GM19035 (cell line): ENCODE data around the gene DCC.

Source experiments
- ATAC-seq: cut with Tn5 transposase; IDR thresholded peaks from one replicate; pipeline ENCODE4 v1.9.1; 2021; ENCODE audit not compliant: unreplicated experiment

DCC gene

DNA sequence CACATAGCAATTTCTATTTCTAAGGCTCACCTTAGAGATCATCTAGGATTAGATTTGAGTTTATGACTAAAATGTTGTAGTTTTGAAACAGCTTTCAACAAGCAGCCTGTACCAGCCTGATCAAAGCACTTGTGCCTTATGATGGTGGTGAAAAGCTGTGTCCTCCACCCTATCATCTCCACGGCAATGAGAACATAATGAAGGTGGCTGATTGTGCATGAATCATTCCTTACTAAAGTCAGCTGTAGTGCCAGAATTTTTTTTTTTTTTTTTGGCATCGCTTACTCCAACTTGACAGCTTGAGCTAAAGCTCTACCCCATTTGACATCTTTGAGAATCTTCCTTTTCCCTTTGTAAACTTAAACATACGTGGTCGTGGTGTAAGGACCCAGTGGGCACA is 86.0 kb downstream of the DCC start:
- no peak for ATAC-seq

DNA sequence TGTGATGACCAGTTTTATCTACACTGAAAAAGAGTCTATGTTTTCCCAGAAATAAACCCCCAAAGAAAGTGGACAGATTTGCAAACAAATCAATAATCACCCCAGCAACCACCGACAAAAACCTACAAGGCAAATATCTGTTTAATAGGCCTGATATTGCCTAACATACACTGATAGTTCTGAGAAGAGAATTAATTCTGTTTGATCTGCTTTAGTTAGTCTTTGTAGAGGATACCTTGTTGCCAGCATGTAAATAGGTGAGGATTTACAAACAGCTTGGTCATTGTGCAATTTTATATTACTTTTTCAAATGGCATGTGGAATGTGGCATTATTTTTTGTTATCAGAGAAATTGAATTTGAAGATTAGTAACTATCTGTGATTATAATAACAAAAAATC is 86.5 kb downstream of the DCC start:
- ATAC-seq, result no peak

DNA sequence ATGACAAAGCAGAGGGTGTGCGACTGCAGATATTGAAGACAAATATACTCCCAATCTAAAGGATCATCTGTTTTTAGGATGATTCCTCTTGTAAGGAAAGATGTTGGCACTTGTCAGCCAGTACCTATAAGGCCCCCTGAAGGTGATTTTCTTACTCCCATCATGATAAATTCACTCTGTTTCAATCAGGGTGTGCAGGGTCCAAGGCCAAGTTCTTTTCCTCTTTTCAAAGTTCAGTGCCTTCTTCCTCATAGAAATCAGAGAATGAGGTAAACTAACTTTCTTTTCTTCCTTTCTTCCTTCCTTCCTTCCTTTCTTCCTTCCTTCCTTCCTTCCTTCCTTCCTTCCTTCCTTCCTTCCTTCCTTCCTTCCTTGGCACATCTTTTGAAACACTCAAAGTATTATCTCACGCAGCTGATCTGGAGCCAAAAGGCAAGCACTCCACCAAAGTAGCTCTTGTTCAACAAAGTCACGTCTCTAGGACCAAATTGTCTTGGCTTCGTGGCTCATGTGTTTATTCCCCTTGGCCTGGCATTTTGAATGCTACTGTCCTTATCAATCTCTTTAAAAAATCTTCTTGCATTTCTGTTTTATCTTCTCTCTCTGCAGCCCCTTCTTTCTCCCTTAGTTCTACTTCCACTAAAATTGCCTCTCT is 87.7 kb downstream of the DCC start:
- ATAC-seq, result no peak

DNA sequence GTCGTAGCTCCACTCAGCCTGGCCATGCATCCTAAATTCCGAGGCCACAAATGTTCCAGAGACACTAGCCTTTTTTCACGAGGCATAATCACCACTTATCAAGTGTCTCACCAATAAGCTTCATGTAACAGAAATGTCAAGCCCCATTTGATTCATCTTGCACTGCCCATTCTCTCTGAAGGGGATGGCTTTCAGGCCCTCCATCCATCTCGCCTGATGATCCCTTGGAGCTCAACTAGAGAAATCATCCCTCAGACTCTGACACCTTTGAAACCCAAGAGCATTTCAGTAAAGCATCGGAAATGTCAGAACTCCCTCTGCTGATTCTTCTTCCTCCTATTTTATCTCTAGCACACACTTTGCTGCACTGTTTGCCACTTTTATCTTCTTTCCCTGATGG is 91.7 kb downstream of the DCC start:
- no peak for ATAC-seq

DNA sequence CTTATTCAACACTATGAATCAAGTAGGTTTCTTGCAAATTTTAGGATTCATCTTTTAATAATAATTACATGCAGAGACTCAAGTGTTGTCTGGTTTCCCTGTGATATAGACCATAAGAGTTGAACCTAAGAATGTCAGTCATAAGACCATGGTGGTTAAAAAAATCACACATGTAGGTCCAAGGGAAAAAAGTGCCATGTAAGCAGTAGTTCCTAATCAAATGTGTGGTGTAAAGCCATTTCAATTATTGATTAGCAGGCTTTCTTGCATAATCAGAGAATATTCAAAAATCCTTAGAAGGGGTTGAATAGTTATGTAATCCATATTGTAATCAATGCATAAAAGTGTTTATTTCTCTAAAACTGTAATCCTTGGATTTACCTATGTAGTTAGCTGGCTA is 93.8 kb downstream of the DCC start:
- ATAC-seq, result no peak

DNA sequence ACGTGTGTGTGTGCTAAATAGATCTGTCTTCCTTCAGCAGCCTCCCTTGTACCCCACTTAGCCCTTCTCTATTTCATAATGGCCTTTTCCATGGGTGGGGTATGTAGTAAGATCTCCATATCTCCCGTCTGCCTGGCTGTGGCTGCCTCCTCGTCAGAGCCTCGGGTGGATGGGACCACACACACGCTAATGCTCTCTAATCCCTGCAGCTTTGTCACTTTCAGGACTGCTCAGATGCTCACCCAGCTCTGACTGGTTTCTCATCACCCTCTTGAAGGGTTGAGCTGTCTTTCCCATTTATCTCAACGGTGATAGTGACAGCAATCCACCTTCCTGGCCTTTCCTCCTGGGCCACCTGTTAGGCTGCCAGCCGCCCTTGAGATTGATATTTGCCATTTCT is 95.3 kb downstream of the DCC start:
- no peak for ATAC-seq

DNA sequence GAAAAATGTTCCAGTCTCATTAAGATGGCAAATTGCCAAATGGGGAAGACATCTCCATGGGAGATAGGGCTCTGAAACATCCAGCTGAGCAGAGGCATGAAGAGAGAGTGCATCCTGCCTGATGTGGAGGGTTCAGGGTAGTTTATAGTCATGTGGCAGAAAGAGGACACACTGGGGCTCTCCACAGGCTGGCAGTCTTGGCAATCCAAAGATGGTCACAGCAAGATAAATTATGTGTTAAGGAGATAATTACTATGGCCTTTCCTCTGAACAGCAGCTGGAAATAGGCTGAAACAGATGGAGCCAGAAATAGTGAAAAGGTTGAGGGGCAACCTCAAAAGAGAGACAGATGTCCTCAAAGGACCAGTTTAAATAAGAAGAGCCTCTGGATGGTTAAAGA is 97.2 kb downstream of the DCC start:
- ATAC-seq, result no peak

DNA sequence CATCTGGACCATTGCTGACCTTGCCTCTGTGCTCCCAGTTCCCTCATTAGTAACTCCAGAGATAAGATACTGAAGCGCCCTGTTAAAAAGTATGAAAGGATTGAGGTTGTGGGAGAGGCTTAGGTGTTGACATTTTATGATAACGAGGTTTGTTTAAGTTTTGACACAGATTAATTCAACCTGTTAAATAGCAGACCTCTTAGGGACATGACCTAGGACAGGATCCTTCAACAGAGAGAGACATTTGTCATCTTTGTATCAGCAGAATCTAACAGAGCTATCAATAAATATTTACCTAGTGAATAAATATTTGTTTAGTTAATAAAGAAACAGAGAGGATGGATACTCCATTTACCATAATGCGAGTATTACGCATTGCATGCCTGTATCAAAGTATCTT is 99.5 kb downstream of the DCC start:
- ATAC-seq, result no peak

DNA sequence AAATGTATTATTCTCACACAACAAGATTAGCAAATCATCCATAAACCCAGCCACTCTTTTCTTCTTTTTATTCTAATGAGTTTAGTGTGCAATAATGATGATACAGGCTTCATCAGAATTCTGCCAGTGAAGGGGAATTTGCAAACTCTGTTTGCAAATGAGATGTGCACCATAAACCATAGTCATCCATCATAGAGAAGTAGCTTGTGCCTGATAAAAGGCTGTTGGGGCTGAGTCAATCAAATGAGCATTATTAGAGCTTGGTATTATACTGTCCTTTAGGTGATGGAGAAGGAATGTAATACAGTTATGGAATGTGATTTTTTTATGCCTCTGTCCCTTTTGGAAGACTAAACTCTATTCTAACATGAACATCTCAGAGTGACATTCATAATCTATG is 101.8 kb downstream of the DCC start:
- ATAC-seq, result no peak

DNA sequence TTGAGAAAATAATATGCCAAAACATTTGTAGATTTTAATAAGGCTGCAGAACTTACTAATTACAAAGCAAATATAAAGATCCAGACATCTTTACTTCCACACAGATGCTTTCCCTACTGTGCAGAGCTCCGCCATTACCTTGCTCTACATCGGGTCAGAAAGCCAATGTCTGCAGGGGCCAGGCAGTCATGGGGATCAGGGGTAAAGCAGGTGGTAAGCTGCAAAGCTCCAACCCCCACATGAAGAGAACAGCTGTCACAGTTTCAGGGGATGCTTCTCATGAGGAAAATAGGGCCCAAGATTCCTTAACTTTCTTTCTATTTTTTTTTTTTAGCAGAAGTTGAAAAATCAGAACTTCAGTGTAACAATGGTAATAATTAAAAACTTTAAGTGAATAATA is 102.7 kb downstream of the DCC start:
- no peak for ATAC-seq

DNA sequence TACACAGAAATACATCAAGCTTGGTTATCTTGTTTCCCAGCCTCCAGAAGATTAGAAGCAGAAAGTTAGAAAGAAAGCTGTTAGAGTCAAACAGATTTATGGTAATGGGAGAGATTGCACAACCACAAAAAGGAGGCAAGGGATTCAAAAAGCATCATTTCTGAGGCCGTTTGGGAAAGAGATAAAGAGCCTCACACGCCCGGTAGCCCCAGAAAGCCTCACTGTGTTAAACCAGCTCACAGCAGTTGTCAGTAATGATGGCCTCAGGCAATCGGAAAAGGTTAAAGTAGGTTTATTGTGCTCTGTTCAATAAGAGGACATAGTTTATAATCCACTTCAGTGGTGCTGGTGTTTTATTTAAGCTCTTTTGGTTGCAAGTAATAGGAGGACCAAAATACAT is 111.3 kb downstream of the DCC start:
- ATAC-seq, result no peak

DNA sequence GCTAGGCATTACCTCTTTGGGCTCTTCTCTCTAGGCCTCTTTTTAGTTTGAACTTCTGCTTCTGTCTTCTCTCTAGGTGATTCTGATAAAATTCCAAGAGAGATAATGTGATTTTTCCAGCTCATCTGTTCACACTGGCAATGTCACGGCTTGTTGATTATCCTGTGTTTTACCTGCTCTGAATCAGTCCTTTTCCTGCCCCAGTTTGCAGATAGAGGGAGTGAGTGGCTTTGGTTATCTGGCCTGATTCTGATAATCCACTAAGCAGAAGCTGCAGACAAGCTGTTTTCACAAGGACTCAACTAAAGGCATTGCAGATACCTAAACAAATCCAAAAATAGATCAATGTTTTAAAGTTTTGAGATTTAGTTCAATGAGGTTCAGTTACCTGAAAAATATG is 111.9 kb downstream of the DCC start:
- no peak for ATAC-seq

DNA sequence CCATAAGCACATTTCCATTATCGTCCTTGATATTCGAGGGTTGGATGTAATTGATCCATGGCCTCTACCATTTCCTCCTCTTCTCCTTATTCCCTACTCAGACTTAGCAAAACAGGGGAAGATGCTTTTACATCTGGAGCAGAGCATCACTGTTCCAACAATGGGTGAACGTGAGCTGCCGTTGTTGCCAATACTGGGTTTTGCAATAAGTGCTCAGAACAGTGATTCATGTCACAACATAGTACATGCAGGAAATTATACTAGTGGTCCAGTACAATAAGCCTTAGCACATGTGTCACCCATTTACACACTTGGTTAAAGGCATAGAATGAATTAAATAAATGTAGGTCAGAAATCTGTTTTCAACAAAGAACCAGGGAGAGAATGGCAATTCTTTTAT is 112.4 kb downstream of the DCC start:
- no peak for ATAC-seq

DNA sequence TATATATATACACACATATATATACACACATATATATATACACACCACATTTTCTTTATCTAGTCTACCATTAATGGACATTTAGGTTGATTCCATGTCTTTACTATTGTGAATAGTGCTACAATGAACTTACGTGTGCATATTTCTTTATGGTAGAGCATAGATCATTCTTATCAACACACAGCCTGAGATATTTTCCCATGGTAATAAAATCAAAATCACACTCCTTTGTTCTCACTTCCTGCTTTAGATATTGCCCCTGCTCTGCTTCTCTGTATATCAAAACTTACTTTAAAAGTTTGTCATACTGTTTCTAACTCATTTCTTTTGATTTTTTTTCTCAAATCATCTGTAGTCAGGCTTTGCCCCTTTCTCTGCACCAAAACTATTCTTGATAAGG is 119.9 kb downstream of the DCC start:
- no peak for ATAC-seq

DNA sequence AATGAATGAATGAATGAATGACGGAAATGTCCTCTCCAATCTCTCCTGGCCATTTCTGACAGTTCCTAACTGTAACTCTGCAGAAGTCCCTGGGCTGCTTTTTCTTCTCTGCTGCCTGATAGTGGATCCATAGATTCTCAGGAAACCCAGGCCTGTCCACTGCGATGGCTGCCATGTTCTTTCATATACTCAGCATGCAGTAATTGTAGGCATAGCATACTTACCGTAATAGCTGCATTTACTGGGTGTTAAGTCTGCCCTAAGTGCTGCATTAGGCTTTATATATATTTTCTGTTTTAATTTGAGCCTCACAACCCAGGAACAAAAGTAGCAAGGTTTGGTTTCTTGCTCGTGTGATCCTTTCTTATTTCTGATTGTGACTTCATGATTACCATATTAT is 122.9 kb downstream of the DCC start:
- no peak for ATAC-seq

DNA sequence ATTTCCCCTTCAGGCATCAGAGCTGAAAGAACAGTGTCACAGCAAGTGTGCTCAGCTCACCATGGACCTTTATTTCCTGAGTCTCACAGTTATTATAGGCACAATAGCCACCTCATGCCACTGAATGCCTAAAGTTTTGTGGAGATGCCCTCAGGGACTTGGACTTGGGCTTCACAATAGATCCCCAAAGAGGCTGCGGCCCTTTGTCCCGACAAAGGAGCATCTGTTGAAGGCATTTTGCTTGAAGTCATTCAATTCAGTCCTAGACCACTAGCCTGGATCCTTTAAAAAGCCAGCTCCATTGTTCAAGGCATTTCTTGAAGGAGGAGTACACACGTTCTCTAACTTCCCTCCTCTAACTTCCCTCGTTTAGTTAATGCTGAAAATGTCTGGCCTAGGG is 125.4 kb downstream of the DCC start:
- no peak for ATAC-seq

DNA sequence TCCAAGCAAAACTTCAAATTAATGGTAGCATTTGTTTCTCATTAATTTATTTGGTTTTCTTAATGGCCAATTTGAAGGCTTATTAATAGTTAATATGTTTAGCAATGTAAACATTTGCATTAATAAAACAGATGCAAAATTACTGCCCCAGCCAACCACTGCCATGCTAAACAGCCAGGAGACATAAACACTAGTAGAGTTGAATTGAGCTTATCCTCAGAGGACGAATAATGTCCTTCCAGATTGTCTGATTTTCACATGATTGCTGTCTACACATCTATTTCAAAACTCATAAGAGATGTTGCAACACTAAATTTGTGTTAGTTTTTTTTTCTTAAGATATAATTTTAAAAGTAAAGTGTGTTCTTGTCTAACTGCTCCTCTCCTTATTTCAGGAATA is 128.5 kb downstream of the DCC start:
- no peak for ATAC-seq

DNA sequence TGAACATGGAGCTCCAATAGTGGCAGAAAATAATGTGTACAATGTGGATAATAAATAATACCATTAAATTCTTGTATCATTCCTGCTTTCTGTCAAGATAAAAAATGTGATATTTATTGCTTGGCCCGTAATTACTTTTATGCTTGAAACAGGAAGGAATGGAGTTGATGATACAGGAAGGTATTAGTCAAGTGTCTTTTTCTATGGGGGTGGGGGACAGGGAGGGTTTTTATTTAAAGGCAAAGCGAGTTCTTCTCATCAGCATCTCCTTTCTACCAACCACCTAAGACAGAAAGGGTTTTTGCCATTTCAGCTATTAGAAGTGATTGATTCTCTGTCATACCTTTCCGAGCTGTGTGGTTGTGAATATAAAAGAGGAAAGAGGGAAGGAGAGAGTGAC is 135.3 kb downstream of the DCC start:
- no peak for ATAC-seq

DNA sequence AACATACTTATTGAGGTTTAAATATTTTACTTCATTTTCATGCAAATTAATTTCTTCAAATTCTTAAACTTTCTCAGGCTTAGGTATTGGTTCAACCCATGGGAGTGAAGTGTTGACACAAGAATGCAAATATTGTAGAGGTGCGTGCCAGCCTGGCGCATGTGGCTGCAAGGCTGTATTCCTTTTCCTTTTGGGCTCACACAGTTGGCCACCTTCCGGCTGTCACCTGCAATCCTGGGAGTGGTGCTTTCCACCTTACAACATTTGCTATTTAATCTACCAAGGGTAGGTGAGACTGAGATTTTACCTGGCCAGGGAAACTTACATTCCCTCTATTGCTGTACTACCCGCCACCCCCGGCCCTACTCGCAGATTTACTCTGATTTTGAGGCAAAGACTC is 141.1 kb downstream of the DCC start:
- no peak for ATAC-seq

DNA sequence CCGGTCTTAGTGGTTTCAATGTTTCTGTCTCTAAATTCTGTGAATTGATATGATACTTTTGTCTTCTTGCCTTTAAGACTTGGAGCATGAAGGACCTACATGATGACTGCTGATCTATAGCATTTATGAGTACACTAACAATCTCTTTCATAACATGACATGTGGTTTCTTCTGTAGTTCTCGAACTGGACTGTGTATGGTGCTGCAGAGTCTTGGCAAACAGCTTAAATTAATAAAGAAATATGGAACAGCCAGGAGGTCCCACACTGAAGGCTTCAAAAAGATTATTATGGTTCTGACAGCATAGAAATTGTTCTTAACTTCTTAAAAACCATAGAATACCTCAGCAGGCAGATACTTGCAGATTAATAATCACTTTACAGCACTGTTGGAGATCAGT is 145.0 kb downstream of the DCC start:
- no peak for ATAC-seq

DNA sequence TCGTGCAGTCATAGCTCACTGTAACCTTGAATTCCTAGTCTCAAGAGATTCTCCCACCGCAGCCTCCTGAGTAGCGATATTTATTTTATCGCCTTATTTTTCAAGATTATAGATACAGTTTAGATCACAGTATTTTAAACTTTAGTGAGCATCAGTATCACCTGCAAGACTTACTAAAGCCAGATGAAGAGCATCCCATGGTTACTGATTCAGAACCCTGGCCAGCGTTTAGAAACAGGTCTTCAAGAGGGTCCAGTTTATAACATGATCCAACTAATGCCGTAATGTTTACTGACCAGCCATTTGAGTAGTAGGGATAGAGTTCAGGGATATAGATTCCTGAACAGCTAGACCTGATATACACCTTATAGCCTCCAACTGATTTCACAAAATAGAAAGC is 146.1 kb downstream of the DCC start:
- no peak for ATAC-seq

DNA sequence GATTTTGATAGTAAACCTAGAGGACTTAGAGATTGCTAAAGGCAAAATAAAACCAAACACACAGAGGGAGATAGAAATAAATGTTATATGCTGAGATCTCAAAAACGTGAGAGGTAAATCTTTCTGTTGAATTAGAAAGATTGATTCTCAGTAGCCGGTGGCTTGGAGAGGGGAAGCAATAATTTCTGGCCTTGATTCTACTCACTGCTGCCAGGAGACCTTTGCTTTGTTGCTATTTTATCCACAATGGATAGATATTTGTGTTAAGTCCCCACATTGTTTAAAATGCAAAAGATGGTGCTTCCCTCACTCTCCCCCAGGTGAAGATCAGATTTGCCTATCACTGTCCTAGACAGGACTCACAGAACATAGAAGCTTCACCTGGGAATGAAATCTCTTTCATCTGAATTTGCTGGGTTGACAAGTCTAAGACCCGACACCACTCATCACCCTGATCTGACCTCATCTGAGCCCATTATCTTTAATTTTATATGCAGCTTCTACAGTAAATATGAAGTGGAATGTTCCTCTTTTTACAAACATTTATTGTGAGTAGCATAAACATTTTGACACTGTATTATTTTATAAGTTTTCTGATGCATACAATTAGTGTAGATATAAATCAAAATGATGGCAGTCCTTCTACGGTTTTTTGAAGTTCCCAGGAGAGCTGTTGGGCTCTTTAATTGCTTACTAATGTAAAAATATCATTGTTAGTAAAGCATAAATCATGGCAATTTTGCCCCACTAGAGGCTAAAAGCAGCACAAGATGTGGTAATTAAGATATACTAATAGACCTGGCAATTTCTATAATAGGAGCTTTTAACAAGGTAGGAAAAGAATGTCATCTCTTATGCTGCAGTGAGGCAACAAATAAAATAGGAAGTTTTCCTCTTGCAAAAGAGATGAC is 149.7 kb downstream of the DCC start:
- ATAC-seq, result no peak

DNA sequence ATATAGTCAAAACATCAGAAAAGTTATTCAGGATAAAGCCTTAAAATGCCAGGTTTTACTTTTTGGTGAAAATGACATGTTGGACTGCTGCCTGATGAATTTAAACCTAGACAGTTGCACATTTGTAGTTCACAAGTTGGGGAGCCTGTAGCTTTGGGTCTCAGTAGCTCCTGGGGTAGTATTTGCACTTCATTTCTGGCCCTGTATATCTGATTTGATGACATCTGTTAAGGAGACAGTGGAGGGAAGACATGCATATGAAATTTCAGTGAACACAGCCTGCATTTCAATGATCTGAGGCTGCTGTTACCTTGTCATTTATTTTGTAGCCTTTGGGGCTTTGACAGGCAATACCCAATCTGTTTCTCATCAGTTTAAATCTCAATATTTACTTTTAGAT is 156.4 kb downstream of the DCC start:
- no peak for ATAC-seq
